Measurements from ENCODE around the gene PDPK1.
"Not testable (repeated sequence)": the region's sequence is repeated elsewhere in the genome, so short reads cannot be mapped to it uniquely, and the experiment has no call there.

Gene PDPK1

GRCh38 chr16:2560131-2560797, 22.4 kb downstream of the PDPK1 start:
- not testable (repeated sequence) for H3K27ac ChIP-seq

GRCh38 chr16:2560798-2561133, 22.9 kb downstream of the PDPK1 start:
- not testable (repeated sequence) for H3K27ac ChIP-seq

- not testable (repeated sequence) for H3K27ac ChIP-seq
These were observed 29.7 kb downstream of the PDPK1 start for GRCh38 chr16:2567506-2567905.

- H3K27ac ChIP-seq: not testable (repeated sequence)
These were observed 30.8 kb downstream of the PDPK1 start for GRCh38 chr16:2568573-2568972.

- not testable (repeated sequence) for H3K27ac ChIP-seq
These were observed 34.9 kb downstream of the PDPK1 start for GRCh38 chr16:2572704-2573103.

GRCh38 chr16:2575839-2576238, 38.0 kb downstream of the PDPK1 start:
- not testable (repeated sequence) for H3K27ac ChIP-seq

- H3K27ac ChIP-seq: not testable (repeated sequence)
These were observed 39.2 kb downstream of the PDPK1 start for GRCh38 chr16:2577044-2577443.

- not testable (repeated sequence) for H3K27ac ChIP-seq
These were observed 41.1 kb downstream of the PDPK1 start for GRCh38 chr16:2578905-2579304.

GRCh38 chr16:2580143-2580542, 42.3 kb downstream of the PDPK1 start:
- not testable (repeated sequence) for H3K27ac ChIP-seq

GRCh38 chr16:2580818-2581217, 43.0 kb downstream of the PDPK1 start:
- not testable (repeated sequence) for H3K27ac ChIP-seq

GRCh38 chr16:2584729-2585650, 47.2 kb downstream of the PDPK1 start:
- no peak overlapping the region for H3K27ac ChIP-seq
- no peak for TF ChIP-seq CTCF (conservative IDR thresholded peaks at IDR 0.05)

- TF ChIP-seq CTCF (conservative IDR thresholded peaks at IDR 0.05): no peak
- H3K27ac ChIP-seq: no peak overlapping the region
These were observed 47.8 kb downstream of the PDPK1 start for GRCh38 chr16:2585651-2586081.

GRCh38 chr16:2586241-2586640, 48.4 kb downstream of the PDPK1 start:
- H3K27ac ChIP-seq: no peak overlapping the region
- TF ChIP-seq CTCF (conservative IDR thresholded peaks at IDR 0.05): no peak
